IMR-90 (cell line): Measurements from ENCODE around the gene SYP. TPM values are rescaled to one million over a fixed set of nuclear protein-coding genes. Genes with fewer than 3 reads are reported as not detected.

Source experiments
- ATAC-seq: fragments of 200-7000 bp; cut with Tn5 transposase; 2 replicates; pipeline ENCODE4 v1.9.1; 2020; ENCODE audit warnings: low read depth, mild to moderate bottlenecking, moderate library complexity
- BruUV-seq: library from RNA; stranded (reverse); fragments of 400-500 nt; replicated peaks from 2 replicates; lab custom pipeline; 2021; lab: Mats Ljungman, UMichigan
- CTCF ChIA-PET: fragments of 300-600 bp; formaldehyde crosslinking; extraction: SDS; loops from one replicate; lab custom pipeline; 2021; ENCODE audit warnings: antibody characterized with exemption; lab: Yijun Ruan, JAX
- POLR2A ChIA-PET: fragments of 300-600 bp; sonication (Branson Sonifier 250); formaldehyde crosslinking; loops from one replicate; lab custom pipeline; 2022; ENCODE audit warnings: antibody characterized with exemption; ENCODE audit not compliant: unreplicated experiment; lab: Charles Lee
- DNase-seq: peaks from one replicate; pipeline ENCODE4 v3.0.0; 2013
- H2AFZ ChIP-seq: replicated peaks from 2 replicates; pipeline ENCODE3; 2013; ENCODE audit warnings: low read length, mild to moderate bottlenecking; ENCODE audit not compliant: poor library complexity
- H2AK5ac ChIP-seq: 2 replicates; pipeline ENCODE4 v1.6.1; 2013; ENCODE audit warnings: low read depth, low read length, inconsistent platforms
- H2AK9ac ChIP-seq: replicated peaks from 2 replicates; pipeline ENCODE3; 2013; ENCODE audit warnings: mild to moderate bottlenecking, low read depth, low read length, moderate library complexity; ENCODE audit not compliant: poor library complexity
- H2BK120ac ChIP-seq: 2 replicates; pipeline ENCODE4 v1.6.1; 2013; ENCODE audit warnings: low read depth, low read length, inconsistent platforms
- H2BK15ac ChIP-seq: 3 replicates; pipeline ENCODE4 v1.6.1; 2013; ENCODE audit warnings: low read depth, low read length, inconsistent platforms
- H2BK20ac ChIP-seq: 2 replicates; pipeline ENCODE4 v1.6.1; 2013; ENCODE audit warnings: low read depth, mild to moderate bottlenecking, inconsistent platforms, low read length, moderate library complexity
- H2BK5ac ChIP-seq: 2 replicates; pipeline ENCODE4 v1.6.1; 2013; ENCODE audit warnings: mild to moderate bottlenecking, low read depth, low read length, inconsistent platforms; ENCODE audit not compliant: poor library complexity, severe bottlenecking
- H3K14ac ChIP-seq: replicated peaks from 2 replicates; pipeline ENCODE4 v1.6.1; 2013; ENCODE audit warnings: low read depth, low read length, inconsistent platforms
- H3K18ac ChIP-seq: 2 replicates; pipeline ENCODE4 v1.6.1; 2013; ENCODE audit warnings: low read depth, low read length, control low read depth
- H3K23ac ChIP-seq: 2 replicates; pipeline ENCODE4 v1.6.1; 2013; ENCODE audit warnings: low read depth, low read length, inconsistent platforms
- H3K27ac ChIP-seq: 2 replicates; pipeline ENCODE4 v1.5.1; 2013; ENCODE audit warnings: mild to moderate bottlenecking, control low read depth, low read length; ENCODE audit not compliant: insufficient read depth
- H3K27me3 ChIP-seq: 2 replicates; pipeline ENCODE4 v1.6.1; 2013; ENCODE audit warnings: low read length; ENCODE audit not compliant: control insufficient read depth, insufficient read depth
- H3K36me3 ChIP-seq: 2 replicates; pipeline ENCODE4 v1.6.1; 2013; ENCODE audit warnings: low read length, mixed read lengths; ENCODE audit not compliant: control insufficient read depth, insufficient read depth
- H3K4ac ChIP-seq: 2 replicates; pipeline ENCODE4 v1.6.1; 2013; ENCODE audit warnings: low read depth, low read length, inconsistent platforms
- H3K4me1 ChIP-seq: 2 replicates; pipeline ENCODE4 v1.6.1; 2013; ENCODE audit warnings: low read length, mixed read lengths; ENCODE audit not compliant: control insufficient read depth, insufficient read depth
- H3K4me2 ChIP-seq: 2 replicates; pipeline ENCODE4 v1.6.1; 2013; ENCODE audit warnings: low read depth, mild to moderate bottlenecking, control low read depth, low read length, moderate library complexity
- H3K4me3 ChIP-seq: 2 replicates; pipeline ENCODE4 v1.5.1; 2013; ENCODE audit warnings: low read depth, mild to moderate bottlenecking, control low read depth, low read length, moderate library complexity; ENCODE audit not compliant: insufficient read depth
- H3K56ac ChIP-seq: 2 replicates; pipeline ENCODE4 v1.6.1; 2013; ENCODE audit warnings: low read length, inconsistent platforms; ENCODE audit not compliant: insufficient read depth; ENCODE audit errors: extremely low read depth
- H3K79me1 ChIP-seq, 2 experiments: 2 replicates each; pipeline ENCODE4 v1.6.1; 2013; ENCODE audit warnings: low read length in 2 of 2, inconsistent platforms in 1 of 2, low read depth in 1 of 2
- H3K9ac ChIP-seq: 2 replicates; pipeline ENCODE4 v1.6.1; 2013; ENCODE audit warnings: low read depth, low read length, control low read depth
- H3K9me1 ChIP-seq: 2 replicates; pipeline ENCODE4 v1.6.1; 2013; ENCODE audit warnings: low read length, inconsistent platforms; ENCODE audit not compliant: insufficient read depth
- H3K9me3 ChIP-seq: 2 replicates; pipeline ENCODE4 v1.6.1; 2013; ENCODE audit warnings: low read length; ENCODE audit not compliant: control insufficient read depth, insufficient read depth
- H4K20me1 ChIP-seq: 2 replicates; pipeline ENCODE4 v1.6.1; 2013; ENCODE audit warnings: low read length, inconsistent platforms; ENCODE audit not compliant: insufficient read depth
- H4K5ac ChIP-seq: 2 replicates; pipeline ENCODE4 v1.6.1; 2013; ENCODE audit warnings: mild to moderate bottlenecking, low read depth, low read length, control low read depth
- H4K8ac ChIP-seq, 2 experiments: 2 replicates each; pipeline ENCODE4 v1.6.1; 2013; ENCODE audit warnings: low read depth in 2 of 2, low read length in 2 of 2, control low read depth in 1 of 2, inconsistent platforms in 1 of 2
- H4K91ac ChIP-seq: 2 replicates; pipeline ENCODE4 v1.6.1; 2013; ENCODE audit warnings: low read depth, low read length, inconsistent platforms; ENCODE audit not compliant: insufficient read depth
- CTCF ChIP-seq: conservative IDR thresholded peaks from 2 replicates; pipeline ENCODE4 v1.5.1; 2012; ENCODE audit warnings: mild to moderate bottlenecking, low read depth, low read length, improper control_type of control experiment
- NFE2L2 ChIP-seq: fragments of 150-350 bp; IDR thresholded peaks from 2 replicates; pipeline ENCODE4 v1.6.1; 2016; ENCODE audit warnings: low read depth, mild to moderate bottlenecking, low read length
- WGBS, 2 experiments: methylation state at CpG; one replicate each; pipeline versions ENCODE4 v1.1.5 to v1.1.7; 2013; ENCODE audit warnings: missing lambda C conversion rate in 2 of 2; ENCODE audit not compliant: insufficient read length in 1 of 2; ENCODE audit errors: extremely low coverage in 2 of 2; 5-methylcytosine and 5-hydroxymethylcytosine counted together
- dilution Hi-C: fragments of 300-500 bp; cut with HindIII; formaldehyde crosslinking; loops from one replicate; pipeline ENCODE4 v1.14.3; 2018; ENCODE audit warnings: low sequenced_read_pairs; ENCODE audit not compliant: unreplicated experiment
- in situ Hi-C: fragments of 300-500 bp; cut with MboI; formaldehyde crosslinking; loops from 3 replicates; pipeline ENCODE4 v1.14.3; 2019; ENCODE audit warnings: low sequenced_read_pairs, inconsistent platforms, mixed read lengths
- intact Hi-C: fragments of 100-400 bp; cut with micrococcal nuclease; formaldehyde crosslinking; loops from 2 replicates; pipeline ENCODE4 v1.10.0; 2022
- polyA plus RNA-seq, 3 experiments: library from polyadenylated mRNA; depleted of rRNA; stranded (reverse); fragments of >200 nt; gene quantifications; 2 replicates each; pipeline ENCODE4 v1.2.3, GENCODE V29; 2012; ENCODE audit warnings: low replicate concordance in 1 of 3
- total RNA-seq: library from RNA; depleted of rRNA; stranded (reverse); fragments of >200 nt; gene quantifications from 2 replicates; pipeline ENCODE4 v1.2.3, GENCODE V29; 2012

SYP gene
- total and polyA plus RNA-seq, 2 of the 4 experiments (the other 2 are of a cell fraction) = under 0.01 to 0.05 TPM

- Histone ChIP-seq H3K9me1 (no peaks in the 10 kb centered on the region), H3K79me1 (no peaks in the 10 kb centered on the region; a peak in 1 of 4 replicates), H2AK5ac (no peak overlapping the region), H3K4me2 (peak overlapping the region; percentile 81), H3K4me1 (no peaks in the 10 kb centered on the region), H4K91ac (peak overlapping the region; percentile 51; the same call in 1 of the 2 replicates), H3K36me3 (no peaks in the 10 kb centered on the region), H3K27me3 (no peaks in the 10 kb centered on the region), H3K4ac (peak overlapping the region; percentile 29; the same call in 1 of the 2 replicates), H3K9me3 (no peaks in the 10 kb centered on the region), H2BK120ac (no peak overlapping the region), H3K9ac (peak overlapping the region; percentile 75), H4K5ac (no peak overlapping the region), H4K20me1 (no peaks in the 10 kb centered on the region), H3K27ac (peak overlapping the region; percentile 37), H3K18ac (no peak overlapping the region), H2BK20ac (no peak overlapping the region), H4K8ac (peak overlapping the region in 1 of 2 experiments; percentile 72; a peak in 2 of 4 replicates), H2AFZ (peak overlapping the region; percentile 88), H3K14ac (peak overlapping the region; percentile 48; the same call in 1 of the 2 replicates), H2AK9ac (peak overlapping the region; percentile 76), H3K56ac (no peak overlapping the region), H3K4me3 (peak overlapping the region; percentile 64), H3K23ac (no peak overlapping the region; the same call in 1 of the 2 replicates), H2BK15ac (no peak overlapping the region), H2BK5ac (peak overlapping the region; percentile 41)
- CTCF ChIA-PET = interaction anchor here (0.6 to 1.2 kb wide), 2 partner anchors 12 to 66 kb away, joined by 3 to 4 read pairs; no protein-coding TSS in a partner anchor
- dilution Hi-C loops (no loop called here), in situ Hi-C loops (no loop called here), intact Hi-C loops (loop anchor here (2.0 to 5.0 kb wide), 2 partner anchors 77 to 561 kb away; partner anchors contain the start of gene PPP1R3F)
- WGBS, 2 experiments = 42% methylated on average over 17 of the region's 34 CpGs; no CpG with 5 or more reads in 1 of the 2 experiments
- POLR2A ChIA-PET = interaction anchor here (1.0 kb wide), 1 partner anchor 24 kb away, joined by 3 read pairs; no protein-coding TSS in a partner anchor
- DNase-seq (no peak), ATAC-seq (no peak; the same call in 1 of the 2 replicates)
- BruUV-seq = no TSS peak
- TF ChIP-seq NFE2L2 = no peak
- no peak for TF ChIP-seq CTCF
Measured at GRCh38 chrX:49191574-49192011, 8.4 kb downstream of the SYP start.
